GM12875 (cell line): Measurements from ENCODE around the gene ARL4A.

Source experiments
- H3K4me3 ChIP-seq: one replicate; pipeline ENCODE4 v1.5.1; 2011; ENCODE audit warnings: low read depth, low read length, control low read depth
- TF ChIP-seq, protein P1 (sequence below): IDR thresholded peaks from 2 replicates; pipeline ENCODE4 v1.5.1; 2011; ENCODE audit warnings: low read depth, mild to moderate bottlenecking, control low read depth, inconsistent platforms, low read length, moderate library complexity, borderline replicate concordance; ENCODE audit not compliant: insufficient read depth

ARL4A gene

DNA sequence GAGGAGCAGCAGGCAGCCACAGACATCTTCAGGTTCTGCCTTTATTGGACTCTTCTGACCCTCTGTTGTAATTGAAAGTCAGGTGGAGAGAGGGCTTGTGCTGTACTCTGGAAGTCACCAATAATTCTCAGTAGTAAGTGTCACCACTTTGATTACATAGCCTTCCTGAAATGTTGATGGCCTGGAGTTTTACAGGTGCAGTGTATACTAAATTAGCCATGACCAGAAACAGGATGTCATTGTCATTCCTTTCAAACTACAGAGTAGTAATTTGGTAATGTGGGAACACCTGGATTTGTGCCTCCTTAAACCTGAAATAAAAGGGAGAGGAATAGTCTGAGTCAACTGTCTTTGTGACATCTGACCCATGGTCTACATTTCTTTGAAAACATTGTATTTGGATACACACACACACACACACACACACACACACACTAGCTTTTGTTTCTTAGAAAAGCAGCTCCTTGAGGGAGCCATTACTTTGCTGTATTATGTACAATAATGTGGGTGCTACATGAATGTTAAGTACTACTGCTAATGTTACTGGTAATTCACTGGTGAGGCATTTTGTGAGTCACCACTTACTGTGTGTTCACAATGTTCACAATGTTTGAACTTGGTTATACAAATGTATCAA, 19.6 kb downstream of the ARL4A start:
- TF ChIP-seq, protein P1, sequence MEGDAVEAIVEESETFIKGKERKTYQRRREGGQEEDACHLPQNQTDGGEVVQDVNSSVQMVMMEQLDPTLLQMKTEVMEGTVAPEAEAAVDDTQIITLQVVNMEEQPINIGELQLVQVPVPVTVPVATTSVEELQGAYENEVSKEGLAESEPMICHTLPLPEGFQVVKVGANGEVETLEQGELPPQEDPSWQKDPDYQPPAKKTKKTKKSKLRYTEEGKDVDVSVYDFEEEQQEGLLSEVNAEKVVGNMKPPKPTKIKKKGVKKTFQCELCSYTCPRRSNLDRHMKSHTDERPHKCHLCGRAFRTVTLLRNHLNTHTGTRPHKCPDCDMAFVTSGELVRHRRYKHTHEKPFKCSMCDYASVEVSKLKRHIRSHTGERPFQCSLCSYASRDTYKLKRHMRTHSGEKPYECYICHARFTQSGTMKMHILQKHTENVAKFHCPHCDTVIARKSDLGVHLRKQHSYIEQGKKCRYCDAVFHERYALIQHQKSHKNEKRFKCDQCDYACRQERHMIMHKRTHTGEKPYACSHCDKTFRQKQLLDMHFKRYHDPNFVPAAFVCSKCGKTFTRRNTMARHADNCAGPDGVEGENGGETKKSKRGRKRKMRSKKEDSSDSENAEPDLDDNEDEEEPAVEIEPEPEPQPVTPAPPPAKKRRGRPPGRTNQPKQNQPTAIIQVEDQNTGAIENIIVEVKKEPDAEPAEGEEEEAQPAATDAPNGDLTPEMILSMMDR, result no peak
- no peak overlapping the region for H3K4me3 ChIP-seq

GRCh38 chr7:12708314-12708713, 20.9 kb downstream of the ARL4A start:
- TF ChIP-seq, protein P1, result no peak
- H3K4me3 ChIP-seq, result no peak overlapping the region

DNA sequence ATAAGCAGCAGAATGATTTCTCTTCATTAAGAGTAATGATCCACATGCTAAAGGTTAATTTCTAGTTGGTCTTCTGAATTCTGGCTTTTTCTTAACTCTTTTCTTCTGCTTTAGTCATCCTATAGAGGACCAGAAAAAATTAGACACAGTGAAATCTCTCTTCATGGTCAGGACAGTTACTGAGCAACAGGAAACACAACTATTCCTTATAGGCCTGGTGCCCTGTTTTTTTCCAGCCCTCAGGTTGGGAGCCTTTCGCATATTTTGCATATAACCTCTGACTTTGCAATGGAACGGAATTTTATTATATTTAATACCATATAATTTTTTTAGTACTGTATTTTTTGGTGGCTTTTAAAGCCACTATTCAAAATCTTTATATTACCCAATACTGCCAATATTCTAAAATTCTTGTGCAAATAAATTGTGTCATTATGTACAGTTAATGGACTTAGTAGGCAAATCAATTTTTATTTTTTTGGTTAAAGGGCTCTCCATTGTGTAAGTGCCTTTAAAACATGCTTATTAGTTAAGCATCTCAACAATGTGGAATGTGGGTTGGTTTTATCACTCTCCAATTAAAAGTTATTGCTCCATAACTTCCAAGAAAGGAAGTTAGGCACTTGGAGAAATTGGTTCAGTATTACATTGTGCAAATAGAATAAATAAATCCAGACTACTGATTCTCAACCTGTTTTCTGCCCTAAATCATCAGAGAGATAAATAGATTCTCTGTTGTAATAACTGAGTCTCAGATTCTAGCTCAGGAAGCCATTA, 22.5 kb downstream of the ARL4A start:
- TF ChIP-seq, protein P1, result no peak
- no peak overlapping the region for H3K4me3 ChIP-seq

GRCh38 chr7:12711124-12711523, 23.7 kb downstream of the ARL4A start:
- H3K4me3 ChIP-seq, result no peak overlapping the region
- TF ChIP-seq, protein P1, result no peak

GRCh38 chr7:12712236-12712635, 24.8 kb downstream of the ARL4A start:
- H3K4me3 ChIP-seq, result no peak overlapping the region

DNA sequence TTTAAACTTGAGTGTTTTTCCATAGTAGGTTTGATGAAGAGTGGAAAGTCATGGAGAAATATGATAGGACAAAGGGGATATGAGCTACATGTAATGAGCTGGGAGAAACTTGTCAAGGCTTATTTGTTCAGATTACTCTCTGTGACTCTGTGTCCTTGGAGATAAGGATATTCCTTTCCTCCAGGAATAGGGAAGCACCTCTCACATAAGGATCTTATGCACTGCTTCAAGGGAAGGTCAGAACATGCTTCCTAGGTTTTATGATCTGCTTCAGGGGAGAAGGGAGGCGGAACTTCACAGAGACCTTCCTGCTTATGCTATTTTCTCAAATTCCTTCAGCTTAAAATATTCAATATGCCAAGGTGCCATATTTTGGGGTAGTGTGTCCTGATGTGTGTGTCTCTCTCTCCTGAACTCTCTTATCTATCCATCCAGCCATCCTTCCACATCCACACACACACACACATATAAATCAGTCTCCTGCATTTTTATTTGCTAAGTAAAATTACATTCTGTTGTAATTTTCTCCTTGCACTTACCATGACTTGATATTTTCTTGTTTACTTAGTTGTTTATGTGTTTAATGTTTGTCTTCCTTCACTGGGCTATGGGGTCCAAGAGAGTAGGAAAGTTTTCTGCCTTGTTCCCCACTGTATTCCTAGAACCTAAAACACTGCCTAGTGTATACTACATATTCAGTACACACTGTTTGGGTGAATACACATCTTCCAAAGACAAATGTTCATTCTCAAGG, 26.4 kb downstream of the ARL4A start:
- TF ChIP-seq, protein P1, result no peak

More at GRCh38 chr7:12712236-12712635, 24.8 kb downstream of the ARL4A start:
- TF ChIP-seq, protein P1, result no peak

More for the DNA sequence above, 26.4 kb downstream of the ARL4A start:
- no peak overlapping the region for H3K4me3 ChIP-seq
